ENCODE results near the gene UGT1A10.
"Not testable (repeated sequence)": the region's sequence is repeated elsewhere in the genome, so short reads cannot be mapped to it uniquely, and the experiment has no call there.

The UGT1A10 gene

GRCh38 chr2:233655043-233655442 is 18.8 kb downstream of the UGT1A10 start:
- no peak for TF ChIP-seq CTCF (conservative IDR thresholded peaks at IDR 0.05; ENCODE audit: control insufficient read depth, insufficient read depth, low read depth, low read length)
- DNase-seq (ENCODE audit: low read depth), result no peak
- no peak overlapping the region for H3K4me3 ChIP-seq (ENCODE audit: control insufficient read depth, low read depth, low read length)

GRCh38 chr2:233655943-233656342 is 19.7 kb downstream of the UGT1A10 start:
- DNase-seq (ENCODE audit: low read depth); H3K4me3 ChIP-seq (ENCODE audit: control insufficient read depth, low read depth, low read length): not testable (repeated sequence)

GRCh38 chr2:233656443-233656842 is 20.2 kb downstream of the UGT1A10 start:
- H3K4me3 ChIP-seq (ENCODE audit: control insufficient read depth, low read depth, low read length), result no peak overlapping the region
- no peak for DNase-seq (ENCODE audit: low read depth)
- TF ChIP-seq CTCF (conservative IDR thresholded peaks at IDR 0.05; ENCODE audit: control insufficient read depth, insufficient read depth, low read depth, low read length), result no peak

GRCh38 chr2:233658610-233659009 is 22.4 kb downstream of the UGT1A10 start:
- no peak overlapping the region for H3K4me3 ChIP-seq (ENCODE audit: control insufficient read depth, low read depth, low read length)
- TF ChIP-seq CTCF (conservative IDR thresholded peaks at IDR 0.05; ENCODE audit: control insufficient read depth, insufficient read depth, low read depth, low read length), result no peak

GRCh38 chr2:233663911-233664310 is 27.7 kb downstream of the UGT1A10 start:
- no peak for DNase-seq (ENCODE audit: low read depth)
- no peak overlapping the region for H3K4me3 ChIP-seq (ENCODE audit: control insufficient read depth, low read depth, low read length)
- TF ChIP-seq CTCF (conservative IDR thresholded peaks at IDR 0.05; ENCODE audit: control insufficient read depth, insufficient read depth, low read depth, low read length), result no peak

More at GRCh38 chr2:233658610-233659009, 22.4 kb downstream of the UGT1A10 start:
- no peak for DNase-seq (ENCODE audit: low read depth)

GRCh38 chr2:233668605-233669260 is 32.5 kb downstream of the UGT1A10 start:
- TF ChIP-seq CTCF (conservative IDR thresholded peaks at IDR 0.05; ENCODE audit: control insufficient read depth, insufficient read depth, low read depth, low read length), result no peak
- DNase-seq (ENCODE audit: low read depth), result no peak
- H3K4me3 ChIP-seq (ENCODE audit: control insufficient read depth, low read depth, low read length), result no peak overlapping the region

- H3K4me3 ChIP-seq (ENCODE audit: control insufficient read depth, low read depth, low read length), result no peak within 1 kb of the TSS
Observed at GRCh38 chr2:233671290-233672161, 35.3 kb downstream of the UGT1A10 start, which contains the start of gene UGT1A9. Gene UGT1A9, plus strand, starts transcription at chr2:233671898. Its CDS starts 37 bp downstream, at chr2:233671935.

More at GRCh38 chr2:233671290-233672161, 35.3 kb downstream of the UGT1A10 start, which contains the start of gene UGT1A9:
- TF ChIP-seq CTCF (conservative IDR thresholded peaks at IDR 0.05; ENCODE audit: control insufficient read depth, insufficient read depth, low read depth, low read length), result no peak
- no peak for DNase-seq (ENCODE audit: low read depth)

Measured in fibroblast of mammary gland (primary cell).